GM23248 (cell line): ENCODE data around the gene AP5B1. TPM values are rescaled to one million over a fixed set of nuclear protein-coding genes. Genes with fewer than 3 reads are reported as not detected.

Experiments
- DNase-seq: peaks from one replicate; pipeline ENCODE4 v3.0.0-alpha.2; 2015
- H2AFZ ChIP-seq: fragments of 200-600 bp; sonication (generic); 2 replicates; pipeline ENCODE4 v1.6.1; 2016; ENCODE audit warnings: antibody characterized with exemption
- H3F3A ChIP-seq: fragments of 200-600 bp; sonication (generic); 2 replicates; pipeline ENCODE4 v1.6.1; 2016; ENCODE audit warnings: mild to moderate bottlenecking, antibody characterized with exemption, mixed run types; ENCODE audit not compliant: insufficient read depth
- H3K27ac ChIP-seq: fragments of 200-600 bp; sonication (generic); 2 replicates; pipeline ENCODE4 v1.5.1; 2016; ENCODE audit warnings: mild to moderate bottlenecking
- H3K27me3 ChIP-seq: fragments of 200-600 bp; sonication (generic); replicated peaks from 2 replicates; pipeline ENCODE4 v1.6.1; 2016; ENCODE audit warnings: mild to moderate bottlenecking; ENCODE audit not compliant: insufficient read depth
- H3K36me3 ChIP-seq: fragments of 200-600 bp; sonication (generic); 2 replicates; pipeline ENCODE4 v1.6.1; 2016; ENCODE audit warnings: low read depth, mild to moderate bottlenecking
- H3K4me1 ChIP-seq: fragments of 200-600 bp; sonication (generic); 2 replicates; pipeline ENCODE4 v1.6.1; 2016; ENCODE audit warnings: mild to moderate bottlenecking; ENCODE audit not compliant: insufficient read depth
- H3K4me2 ChIP-seq: fragments of 200-600 bp; sonication (generic); one replicate; pipeline ENCODE4 v1.6.1; 2016; ENCODE audit warnings: mild to moderate bottlenecking; ENCODE audit not compliant: unreplicated experiment
- H3K4me3 ChIP-seq: fragments of 200-600 bp; sonication (generic); 2 replicates; pipeline ENCODE4 v1.5.1; 2016; ENCODE audit warnings: mild to moderate bottlenecking
- H3K79me2 ChIP-seq: fragments of 200-600 bp; sonication (generic); 2 replicates; pipeline ENCODE4 v1.6.1; 2016; ENCODE audit warnings: mild to moderate bottlenecking; ENCODE audit not compliant: insufficient read depth
- H3K9ac ChIP-seq: fragments of 200-600 bp; sonication (generic); 2 replicates; pipeline ENCODE4 v1.6.1; 2016; ENCODE audit warnings: mild to moderate bottlenecking
- H3K9me2 ChIP-seq: fragments of 200-600 bp; sonication (generic); 2 replicates; pipeline ENCODE4 v1.6.1; 2016; ENCODE audit warnings: mixed run types, mild to moderate bottlenecking, moderate library complexity; ENCODE audit not compliant: insufficient read depth
- H3K9me3 ChIP-seq: fragments of 200-600 bp; sonication (generic); one replicate; pipeline ENCODE4 v1.6.1; 2017; ENCODE audit warnings: low read depth
- H4K20me1 ChIP-seq: fragments of 200-600 bp; sonication (generic); 2 replicates; pipeline ENCODE4 v1.6.0; 2016; ENCODE audit not compliant: insufficient read depth
- EZH2 ChIP-seq: fragments of 200-600 bp; sonication (generic); IDR thresholded peaks from 2 replicates; pipeline ENCODE4 v1.6.1; 2018; ENCODE audit warnings: antibody characterized with exemption, mild to moderate bottlenecking; ENCODE audit not compliant: insufficient read depth, poor library complexity, severe bottlenecking
- EZH2phosphoT487 ChIP-seq: fragments of 200-600 bp; sonication (generic); IDR thresholded peaks from 2 replicates; pipeline ENCODE4 v1.6.1; 2018; ENCODE audit warnings: antibody characterized with exemption, moderate library complexity, mild to moderate bottlenecking, low read depth; ENCODE audit not compliant: insufficient read depth
- WGBS, 2 experiments: methylation state at CpG; one replicate each; pipeline ENCODE4 v1.1.6; 2015 to 2017; ENCODE audit warnings: low lambda C conversion rate in 2 of 2, low coverage in 1 of 2; ENCODE audit errors: missing lambda C conversion rate in 2 of 2; 5-methylcytosine and 5-hydroxymethylcytosine counted together
- in situ Hi-C: fragments of 300-500 bp; cut with MboI; formaldehyde crosslinking; loops from 2 replicates; pipeline ENCODE4 v1.15.0; 2020
- polyA plus RNA-seq: library from polyadenylated mRNA; unstranded; fragments of >200 nt; fragmentation: Nextera tagmentation; extraction: Ambion mirVana; gene quantifications from 2 replicates; pipeline ENCODE4 v1.2.1, GENCODE V29; 2016
- total RNA-seq: library from RNA; depleted of rRNA; stranded (reverse); fragments of >200 nt; shearing (Covaris generic); gene quantifications from 2 replicates; pipeline ENCODE4 v1.2.3, GENCODE V29; 2014

The AP5B1 gene
- total and polyA plus RNA-seq, 2 experiments from 2014 or later, result 4.4 to 14.8 TPM

DNA sequence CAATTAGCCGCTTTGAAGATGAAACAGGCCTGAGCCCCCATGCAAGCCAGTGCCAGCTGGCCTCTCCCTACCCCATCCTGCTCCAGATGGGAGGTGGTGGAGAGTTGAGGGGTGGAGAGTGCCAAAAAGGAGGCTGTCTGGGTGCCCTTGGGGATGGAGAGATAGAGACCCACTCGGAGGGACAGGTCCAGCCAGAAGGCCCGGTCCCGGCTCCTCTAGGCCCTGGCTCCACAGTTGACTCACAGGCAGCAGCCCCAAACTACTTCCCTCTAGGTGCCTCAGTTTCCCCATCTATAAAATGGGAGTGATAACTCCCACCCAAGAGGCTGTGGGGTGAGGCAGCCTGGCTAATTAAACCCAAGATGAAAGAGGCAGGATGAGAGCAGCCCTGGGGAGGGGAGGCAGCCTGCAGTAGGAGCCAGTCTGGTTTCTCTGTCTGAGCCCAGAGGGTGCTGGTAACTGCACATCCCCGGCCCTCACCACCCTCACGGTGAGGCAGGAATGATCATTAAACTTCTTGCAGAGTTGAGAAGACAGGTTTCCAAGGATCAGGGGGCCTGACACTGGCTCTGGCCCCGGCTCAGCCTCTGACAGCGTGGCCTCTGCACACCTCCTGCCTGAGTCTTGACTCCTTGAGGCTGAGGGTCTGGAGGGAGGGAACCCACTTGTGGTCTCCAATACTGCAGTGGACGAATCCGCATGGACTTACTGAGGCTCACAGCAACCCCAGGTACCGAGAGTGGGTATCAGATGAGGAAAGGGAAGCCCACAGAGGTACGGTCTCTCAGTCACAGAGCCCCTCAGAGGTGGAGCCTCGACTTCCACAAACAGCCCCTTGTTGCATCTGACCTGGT is 1.4 kb upstream of the AP5B1 start:
- 0 out of 2 replicates have a peak, but pooled peaks cover 5% of the 10 kb centered on the region for H3F3A ChIP-seq
- H3K4me2 ChIP-seq, result no peak overlapping the region
- no peaks in the 10 kb centered on the region for H3K36me3 ChIP-seq
- DNase-seq, result no peak
- 88 to 90% methylated on average over 13 of the region's 13 CpGs for WGBS, 2 experiments
- H3K27ac ChIP-seq, result no peak overlapping the region
- H4K20me1 ChIP-seq, result no peaks in the 10 kb centered on the region
- H3K4me1 ChIP-seq, result no peaks in the 10 kb centered on the region
- peaks cover 13% of the 10 kb centered on the region for H3K27me3 ChIP-seq
- no peak overlapping the region for H3K4me3 ChIP-seq
- TF ChIP-seq EZH2 (no peak), EZH2phosphoT487 (no peak)
- no peak overlapping the region for H3K9ac ChIP-seq
- H3K9me2 ChIP-seq, result no peaks in the 10 kb centered on the region
- H2AFZ ChIP-seq, result peak overlapping the region; percentile 59; the same call in 1 of the 2 replicates
- H3K79me2 ChIP-seq, result peaks cover 27% of the 10 kb centered on the region
- in situ Hi-C loops, result no loop called here
- H3K9me3 ChIP-seq, result no peaks in the 10 kb centered on the region

DNA sequence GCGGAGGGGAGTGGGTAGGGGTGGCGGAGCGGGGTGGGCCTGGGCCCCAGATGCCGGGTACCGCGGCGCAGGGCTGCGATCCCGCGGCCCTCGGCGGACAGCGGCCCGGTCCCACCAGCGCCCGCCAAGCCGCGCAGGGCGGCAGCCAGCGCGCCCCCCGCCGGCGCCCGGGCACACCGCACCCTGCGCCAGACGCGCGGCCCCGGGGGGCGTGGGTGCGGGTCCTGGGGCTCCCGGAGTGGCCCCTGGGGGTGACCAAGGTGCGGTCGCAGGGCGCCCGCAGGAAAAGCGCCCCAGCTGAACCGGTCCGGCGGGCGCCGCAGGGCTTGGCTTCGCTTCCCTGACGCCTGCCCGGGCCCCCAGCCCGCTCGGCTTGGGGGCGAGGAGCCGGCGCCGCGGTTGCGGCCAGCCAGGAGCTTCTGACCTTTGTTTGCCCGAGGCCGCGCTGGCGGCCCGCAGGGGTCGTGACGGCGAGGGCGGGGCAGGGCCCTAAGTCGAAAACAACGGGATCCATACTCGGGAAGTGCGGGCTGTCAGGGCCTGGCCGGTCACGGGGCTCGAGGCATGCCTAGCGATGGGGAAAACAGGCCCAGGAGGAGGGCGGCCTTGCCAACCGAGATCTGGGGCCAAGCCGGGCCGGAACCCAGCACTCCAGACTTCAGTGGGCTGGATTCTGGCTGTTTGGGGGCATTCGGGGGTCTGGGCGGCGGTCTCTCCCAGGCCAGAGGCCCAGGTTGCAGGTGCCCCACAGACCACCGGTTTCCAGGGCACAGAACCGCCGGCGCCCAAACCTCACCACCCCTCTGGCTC is 581 bp upstream of the AP5B1 start:
- Histone ChIP-seq H3K4me2 (peak overlapping the region; percentile 32), H3K4me3 (peak overlapping the region; percentile 80), H3K9ac (peak overlapping the region; percentile 97; the same call in 1 of the 2 replicates), H3K27me3 (peaks cover 10% of the 10 kb centered on the region), H3K9me2 (no peaks in the 10 kb centered on the region), H3F3A (0 out of 2 replicates have a peak, but pooled peaks cover 5% of the 10 kb centered on the region), H3K4me1 (no peaks in the 10 kb centered on the region), H3K36me3 (no peaks in the 10 kb centered on the region), H3K27ac (no peak overlapping the region), H3K9me3 (no peaks in the 10 kb centered on the region), H2AFZ (peak overlapping the region; percentile 59), H4K20me1 (no peaks in the 10 kb centered on the region), H3K79me2 (peaks cover 31% of the 10 kb centered on the region)
- in situ Hi-C loops, result no loop called here
- WGBS, 2 experiments, result 12 to 15% methylated on average over 61 to 65 of the region's 83 CpGs
- DNase-seq, result peak; percentile 48
- no peak for TF ChIP-seq EZH2phosphoT487
- no peak for TF ChIP-seq EZH2

DNA sequence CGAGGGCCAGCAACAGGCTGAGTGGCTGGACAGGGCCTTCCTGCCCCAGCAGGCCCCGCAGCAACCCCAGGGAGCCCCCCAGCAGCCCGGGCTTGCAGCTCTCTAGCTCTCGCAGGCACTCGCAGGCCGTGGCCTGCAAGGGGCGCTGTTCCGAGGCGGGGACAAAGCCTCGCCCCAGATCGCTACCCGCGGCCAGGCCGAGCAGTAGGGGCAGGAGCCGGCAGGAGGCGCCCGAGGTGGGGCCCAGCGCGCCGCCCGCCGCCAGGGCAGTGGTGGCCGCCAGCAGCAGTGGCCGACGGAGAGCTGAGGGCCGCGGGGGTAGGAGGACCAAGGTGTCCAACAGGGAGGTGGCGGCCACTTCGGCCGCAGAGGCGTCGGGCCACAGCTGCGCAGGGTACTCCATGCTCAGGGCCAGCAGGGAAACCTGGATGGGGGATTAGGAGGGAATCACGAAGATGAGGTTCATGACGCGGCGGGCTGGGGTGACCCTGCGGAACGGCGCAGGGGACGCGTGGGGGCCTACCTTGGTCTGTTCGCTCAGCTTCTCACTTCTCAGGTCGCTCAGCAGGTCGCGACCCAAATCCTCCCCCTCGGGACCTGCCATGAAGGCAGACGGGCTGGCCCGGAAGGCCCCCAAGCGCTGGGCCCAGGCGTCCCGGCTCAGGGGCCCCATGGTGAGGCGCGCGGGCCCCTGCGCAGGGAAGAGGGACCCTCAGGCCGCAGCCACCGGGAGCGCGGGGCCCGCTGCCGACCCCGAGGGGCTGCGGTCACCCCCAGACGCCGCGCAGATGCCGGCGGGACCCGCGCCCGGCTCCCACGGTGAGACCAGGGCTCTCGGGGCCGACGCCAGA is 632 bp downstream of the AP5B1 start:
- H3K9me2 ChIP-seq, result no peaks in the 10 kb centered on the region
- H3K4me3 ChIP-seq, result peak overlapping the region; percentile 80
- DNase-seq, result peak; percentile 94
- peak overlapping the region; percentile 97 for H3K9ac ChIP-seq
- peaks cover 36% of the 10 kb centered on the region for H3K79me2 ChIP-seq
- H3K4me2 ChIP-seq, result peak overlapping the region; percentile 93
- H4K20me1 ChIP-seq, result no peaks in the 10 kb centered on the region
- peaks cover 2% of the 10 kb centered on the region for H3K27me3 ChIP-seq
- in situ Hi-C loops, result no loop called here
- H3K9me3 ChIP-seq, result no peaks in the 10 kb centered on the region
- TF ChIP-seq EZH2phosphoT487, result no peak
- no peak for TF ChIP-seq EZH2
- H3F3A ChIP-seq, result 0 out of 2 replicates have a peak, but pooled peaks cover 5% of the 10 kb centered on the region
- peak overlapping the region; percentile 62 for H3K27ac ChIP-seq
- peak overlapping the region; percentile 73 for H2AFZ ChIP-seq
- no peaks in the 10 kb centered on the region for H3K4me1 ChIP-seq
- 1 to 3% methylated on average over 60 to 63 of the region's 76 CpGs for WGBS, 2 experiments
- H3K36me3 ChIP-seq, result no peaks in the 10 kb centered on the region

DNA sequence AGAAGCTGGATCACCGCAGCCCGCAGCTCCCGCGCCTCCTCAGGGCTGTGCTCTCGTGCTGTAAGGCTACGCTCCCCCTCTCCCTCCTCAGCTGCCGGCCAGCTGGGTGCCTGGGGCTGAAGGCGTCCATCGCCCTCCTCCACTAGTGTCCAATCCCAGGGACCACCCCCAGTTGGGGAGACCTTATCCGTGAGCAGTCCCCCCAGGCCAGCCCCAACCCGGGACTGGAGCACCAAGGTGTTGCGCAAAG is 1.2 kb downstream of the AP5B1 start:
- no peaks in the 10 kb centered on the region for H3K36me3 ChIP-seq
- H3K27me3 ChIP-seq, result no peaks in the 10 kb centered on the region
- no peaks in the 10 kb centered on the region for H3K4me1 ChIP-seq
- peaks cover 38% of the 10 kb centered on the region for H3K79me2 ChIP-seq
- H3K4me2 ChIP-seq, result peak overlapping the region; percentile 93
- no peak for DNase-seq
- H3K9ac ChIP-seq, result peak overlapping the region; percentile 97
- in situ Hi-C loops, result no loop called here
- peak overlapping the region; percentile 80 for H3K4me3 ChIP-seq
- 0 out of 2 replicates have a peak, but pooled peaks cover 5% of the 10 kb centered on the region for H3F3A ChIP-seq
- no peaks in the 10 kb centered on the region for H3K9me3 ChIP-seq
- 64 to 72% methylated on average over 11 to 12 of the region's 12 CpGs for WGBS, 2 experiments
- no peak for TF ChIP-seq EZH2
- TF ChIP-seq EZH2phosphoT487, result no peak
- H3K27ac ChIP-seq, result no peak overlapping the region
- H3K9me2 ChIP-seq, result no peaks in the 10 kb centered on the region
- no peak overlapping the region for H2AFZ ChIP-seq
- no peaks in the 10 kb centered on the region for H4K20me1 ChIP-seq
